HG02642 (cell line): ENCODE data around the gene RMND1.

Experiments
- ATAC-seq: cut with Tn5 transposase; IDR thresholded peaks from one replicate; pipeline ENCODE4 v1.9.1; 2021; ENCODE audit warnings: mild to moderate bottlenecking; ENCODE audit not compliant: unreplicated experiment, poor library complexity

RMND1 gene, protein sequence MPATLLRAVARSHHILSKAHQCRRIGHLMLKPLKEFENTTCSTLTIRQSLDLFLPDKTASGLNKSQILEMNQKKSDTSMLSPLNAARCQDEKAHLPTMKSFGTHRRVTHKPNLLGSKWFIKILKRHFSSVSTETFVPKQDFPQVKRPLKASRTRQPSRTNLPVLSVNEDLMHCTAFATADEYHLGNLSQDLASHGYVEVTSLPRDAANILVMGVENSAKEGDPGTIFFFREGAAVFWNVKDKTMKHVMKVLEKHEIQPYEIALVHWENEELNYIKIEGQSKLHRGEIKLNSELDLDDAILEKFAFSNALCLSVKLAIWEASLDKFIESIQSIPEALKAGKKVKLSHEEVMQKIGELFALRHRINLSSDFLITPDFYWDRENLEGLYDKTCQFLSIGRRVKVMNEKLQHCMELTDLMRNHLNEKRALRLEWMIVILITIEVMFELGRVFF

DNA sequence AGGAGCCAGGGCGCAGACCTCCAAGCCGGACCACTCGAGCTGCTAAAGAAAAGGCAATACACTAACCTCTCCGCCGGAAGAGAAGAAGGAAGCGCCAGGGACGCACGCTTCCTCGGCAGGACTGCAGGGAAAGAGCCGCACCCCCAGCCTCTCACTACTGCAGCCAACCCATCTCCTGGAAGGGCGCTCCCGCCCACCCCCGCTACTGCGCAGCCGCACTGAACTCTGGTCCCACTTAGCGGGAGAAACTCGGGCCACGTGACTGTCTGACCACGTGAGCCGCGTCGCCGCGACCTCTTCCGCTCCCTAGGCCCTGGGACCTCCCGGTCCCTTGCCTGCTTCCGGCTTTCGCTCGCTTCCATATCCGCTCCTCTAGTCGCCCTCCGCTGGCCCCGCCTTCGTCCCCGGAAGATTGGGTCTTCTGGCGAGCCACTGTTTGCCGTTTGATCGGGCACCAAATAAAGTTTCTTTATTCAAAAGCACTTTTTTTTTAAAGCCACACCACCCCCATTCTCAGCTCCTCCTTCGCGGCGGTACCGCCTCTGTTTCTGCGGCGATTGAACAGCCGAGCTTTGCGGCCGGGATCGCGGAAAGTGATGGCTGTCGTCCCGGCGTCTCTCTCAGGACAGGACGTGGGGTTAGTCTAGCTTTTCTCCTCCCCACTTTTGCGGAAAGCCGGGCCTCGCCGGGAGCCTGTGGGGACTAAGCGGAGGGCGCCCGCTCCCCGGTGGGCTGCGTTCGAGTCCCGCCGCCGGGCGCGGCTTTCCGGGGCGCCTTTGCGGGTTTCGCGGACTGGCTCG is at the start of gene RMND1:
Gene RMND1 (minus strand): TSS at position 177 of the 800 bp plus-strand sequence. CDS start 6,315 bp downstream, outside the sequence.
- peak; percentile 98 for ATAC-seq

DNA sequence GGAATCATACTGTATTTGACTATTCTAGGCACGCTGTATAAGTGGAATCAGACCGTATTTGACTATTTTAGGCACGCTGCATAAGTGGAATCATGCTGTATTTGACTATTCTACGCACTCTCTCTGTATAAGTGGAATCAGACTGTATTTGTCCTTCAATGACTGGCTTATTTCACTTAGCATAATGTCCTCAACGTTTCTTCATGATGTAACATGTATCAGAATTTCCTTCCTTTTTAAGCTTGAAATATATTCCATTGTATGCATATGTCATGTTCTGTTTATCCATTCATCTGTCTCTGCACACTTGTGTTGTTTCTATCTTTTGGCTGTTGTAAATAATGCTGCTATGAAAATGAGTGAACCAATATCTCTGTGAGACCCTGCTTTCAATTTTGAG is 47.6 kb upstream of the RMND1 start:
- no peak for ATAC-seq

DNA sequence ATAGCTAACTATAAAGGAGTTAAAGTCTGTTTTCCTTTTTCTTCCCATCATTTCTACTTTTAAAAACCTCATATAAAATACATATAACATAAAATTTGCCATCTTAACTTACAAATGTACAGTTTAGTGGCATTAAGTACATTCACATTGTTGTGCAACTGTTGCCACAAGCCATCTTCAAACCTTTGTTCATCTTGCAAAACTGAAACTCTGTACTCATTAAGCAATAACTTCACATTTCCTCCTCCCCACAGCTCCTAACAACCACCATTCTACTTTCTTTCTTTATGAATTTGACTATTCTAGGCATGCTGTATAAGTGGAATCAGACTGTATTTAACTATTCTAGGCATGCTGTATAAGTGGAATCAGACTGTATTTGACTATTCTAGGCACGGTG is 46.4 kb upstream of the RMND1 start:
- peak; percentile 68 for ATAC-seq

DNA sequence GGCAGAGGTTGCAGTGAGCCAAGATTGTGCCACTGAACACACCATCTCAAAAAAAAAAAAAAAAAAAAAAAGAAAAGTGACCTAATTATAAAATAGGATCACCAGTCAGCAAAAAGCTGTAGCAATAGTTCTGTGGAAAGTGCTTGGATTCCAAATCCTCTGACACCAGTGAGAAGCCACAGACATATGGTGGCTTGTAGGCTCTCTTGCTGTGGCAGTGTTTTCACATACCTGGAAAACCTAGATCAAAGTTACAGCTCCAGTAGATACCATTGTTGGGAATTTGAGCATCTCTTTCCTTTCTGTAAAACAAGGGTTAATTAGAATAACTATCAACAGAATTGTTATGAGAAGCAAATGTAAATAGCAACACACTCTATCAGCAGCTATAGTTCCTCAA is 46.0 kb upstream of the RMND1 start:
- peak; percentile 20 for ATAC-seq

DNA sequence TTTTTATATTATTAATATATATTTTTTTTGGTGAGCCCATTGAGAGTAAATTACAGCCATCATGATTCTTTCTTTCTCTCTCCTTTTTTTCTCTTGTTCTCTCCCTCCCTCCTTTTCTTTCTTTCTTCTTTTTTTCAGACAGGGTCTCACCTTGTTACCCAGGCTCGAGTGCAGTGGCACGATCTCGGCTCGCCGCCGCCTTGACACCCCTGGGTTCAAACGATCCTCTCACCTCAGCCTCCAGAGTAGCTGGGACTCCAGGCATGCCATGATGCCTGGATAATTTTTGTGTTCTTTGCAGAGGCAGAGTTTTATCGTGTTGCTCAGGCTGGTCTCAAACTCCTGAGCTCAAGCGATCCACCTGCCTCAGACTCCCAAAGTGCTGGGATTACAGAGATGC is 43.5 kb upstream of the RMND1 start:
- no peak for ATAC-seq

DNA sequence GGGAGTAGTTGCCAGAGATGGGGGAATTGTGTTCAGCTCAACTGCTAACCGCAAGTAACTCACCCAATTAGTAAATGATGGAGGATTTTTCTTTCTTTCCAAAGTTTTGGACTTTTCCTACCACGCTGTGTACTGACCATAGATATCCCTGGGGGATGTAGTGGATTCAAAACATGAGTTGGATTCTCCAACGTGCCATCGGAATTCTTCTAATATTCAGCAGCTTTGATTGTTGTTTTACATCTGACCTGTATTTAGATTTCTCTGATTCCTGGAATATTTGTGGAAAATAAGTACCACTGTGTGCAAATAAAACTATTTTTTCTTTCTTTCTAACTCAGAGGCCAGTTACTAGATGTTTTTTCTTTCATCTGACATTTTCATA is 43.0 kb upstream of the RMND1 start:
- ATAC-seq, result no peak

DNA sequence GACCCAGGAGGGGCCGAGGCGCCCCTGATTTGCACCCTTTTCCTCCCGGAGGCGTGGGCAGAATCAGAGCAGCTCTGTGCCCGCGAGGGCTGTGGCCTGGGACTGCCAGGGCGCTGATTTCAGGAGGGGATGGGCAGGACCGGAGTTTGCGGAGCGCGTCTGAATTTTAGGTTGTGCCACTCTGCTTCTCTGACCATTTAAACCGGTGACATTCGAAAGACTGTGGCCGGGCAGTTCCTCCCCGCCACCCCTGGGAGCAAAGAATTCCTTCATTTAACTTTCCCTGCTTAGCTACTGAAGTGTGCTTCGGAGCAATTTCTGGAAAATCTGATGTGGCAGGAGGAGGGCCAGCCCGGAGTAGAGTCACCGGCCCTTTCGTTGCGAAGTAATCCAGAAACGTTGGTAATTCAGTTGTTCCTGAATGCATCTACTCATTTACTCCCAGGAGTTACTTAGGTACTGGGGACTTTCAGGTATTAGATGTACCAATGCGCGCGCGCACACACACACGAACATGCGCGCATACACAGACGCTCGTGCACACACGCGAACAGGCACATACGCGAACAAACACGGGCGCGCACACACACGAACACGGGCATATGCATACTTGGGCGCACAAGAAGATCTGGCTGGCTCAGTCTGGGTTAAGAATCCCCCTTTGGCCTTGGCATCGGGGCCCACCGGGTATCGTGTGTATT is 42.5 kb upstream of the RMND1 start:
- no peak for ATAC-seq

DNA sequence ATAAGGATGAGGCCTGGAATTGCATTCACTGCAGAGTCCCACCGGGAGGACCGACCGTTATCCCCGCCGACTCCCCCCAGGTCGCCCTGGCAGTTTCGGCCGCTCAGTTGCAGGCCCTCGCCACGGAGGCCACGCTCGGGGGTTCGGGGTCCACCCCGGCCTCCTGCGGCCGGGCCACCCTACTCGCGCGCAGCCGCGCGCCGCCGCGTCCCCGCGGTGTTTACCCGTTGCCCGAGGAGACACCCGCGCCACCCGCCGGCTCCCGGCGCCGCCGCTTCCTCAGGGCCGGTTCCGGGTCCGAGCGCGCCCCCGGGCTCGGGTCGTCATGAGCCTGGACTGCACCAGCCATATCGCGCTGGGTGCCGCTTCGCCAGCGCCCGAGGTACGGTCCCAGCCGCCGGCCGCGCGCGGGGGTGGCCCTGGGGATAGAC is 41.9 kb upstream of the RMND1 start, which contains the start of gene CCDC170:
Gene CCDC170 (plus strand): TSS at position 214 of the 431 bp plus-strand sequence. CDS start 112 bp downstream, at position 326.
- no peak for ATAC-seq

DNA sequence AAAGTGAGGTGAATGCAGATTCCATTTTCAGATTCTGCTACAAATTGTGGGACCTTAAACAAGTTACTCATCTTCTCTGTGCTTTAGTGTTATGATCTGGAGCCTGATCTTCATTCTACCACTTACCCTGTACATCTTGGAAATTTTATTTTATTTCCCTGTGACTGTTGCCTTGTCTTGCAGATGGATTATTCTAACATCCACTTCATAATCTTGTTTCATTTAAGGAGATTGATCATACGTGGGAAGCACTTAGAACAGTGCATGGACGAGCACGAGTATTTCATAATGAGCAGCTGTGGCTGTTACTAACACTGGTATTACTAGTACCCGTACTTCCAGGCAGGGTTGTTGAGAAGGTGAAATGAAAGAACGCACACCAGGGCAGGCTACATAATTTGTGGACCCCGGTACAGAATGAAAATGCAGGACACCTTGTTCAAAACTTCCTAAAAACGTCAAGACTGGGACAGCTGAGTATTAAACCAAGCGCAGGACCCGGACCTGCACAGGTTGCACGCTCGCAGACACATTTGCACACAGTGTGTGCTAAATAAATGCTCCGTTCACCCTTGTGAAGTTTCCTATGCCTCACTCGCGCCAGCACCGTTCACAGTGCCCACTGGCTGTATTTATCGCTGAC is 41.4 kb upstream of the RMND1 start:
- no peak for ATAC-seq

DNA sequence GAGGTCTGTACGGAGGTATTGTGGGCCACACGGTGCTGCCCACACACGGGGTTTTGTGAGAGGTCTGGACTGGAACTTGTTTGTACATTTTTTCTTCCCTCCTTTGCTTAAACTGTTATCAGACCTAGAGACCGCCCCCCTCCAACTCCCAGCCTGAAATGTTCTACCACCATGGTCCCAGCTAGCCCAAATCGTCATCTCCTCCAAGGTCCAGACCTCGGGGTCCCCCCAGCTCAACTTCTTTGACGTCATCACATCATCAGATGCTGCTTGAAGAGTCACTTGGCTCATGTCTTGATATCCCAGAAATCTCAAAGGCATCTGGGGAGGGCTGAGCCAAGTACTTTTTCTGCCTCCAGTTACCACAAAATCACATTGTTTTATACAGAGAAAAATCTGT is 39.1 kb upstream of the RMND1 start:
- no peak for ATAC-seq

DNA sequence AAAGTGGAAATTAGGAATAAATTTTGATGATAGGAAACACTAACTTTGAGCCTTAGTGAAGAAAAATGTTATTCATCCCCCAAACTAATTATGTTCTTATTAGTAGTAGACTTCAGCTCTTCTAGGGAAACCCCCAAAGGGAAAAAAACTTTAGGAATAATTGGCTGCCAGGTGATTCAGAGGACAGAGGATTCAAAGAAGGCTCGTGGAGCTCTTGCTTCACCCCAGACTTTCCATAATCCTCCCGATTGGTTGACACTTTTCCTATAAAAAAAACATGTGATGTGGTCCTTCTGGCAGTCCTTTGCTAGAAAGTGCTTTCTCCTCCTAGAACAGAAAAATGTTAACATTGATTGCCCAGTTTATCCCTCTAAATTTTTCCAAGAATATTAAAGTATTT is 36.3 kb upstream of the RMND1 start:
- no peak for ATAC-seq

DNA sequence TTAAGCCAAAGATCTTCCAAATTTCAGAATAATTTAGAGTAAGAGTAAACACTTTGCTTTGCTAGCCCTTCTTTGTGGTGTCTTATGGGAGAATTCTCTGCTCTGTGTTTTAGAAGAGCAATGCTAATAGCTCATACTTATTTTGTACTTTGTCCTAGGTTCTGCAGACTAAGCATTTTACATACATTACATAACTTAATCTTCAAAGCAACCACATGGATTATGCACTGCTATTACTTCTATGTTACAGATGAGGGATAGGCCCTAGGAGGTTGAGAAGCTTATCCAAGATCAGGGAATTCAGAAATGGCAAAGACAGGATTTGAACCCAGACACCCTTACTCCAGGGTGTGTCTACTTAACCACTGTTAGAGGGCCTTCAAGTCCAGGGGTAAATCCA is 32.1 kb upstream of the RMND1 start:
- ATAC-seq, result no peak

DNA sequence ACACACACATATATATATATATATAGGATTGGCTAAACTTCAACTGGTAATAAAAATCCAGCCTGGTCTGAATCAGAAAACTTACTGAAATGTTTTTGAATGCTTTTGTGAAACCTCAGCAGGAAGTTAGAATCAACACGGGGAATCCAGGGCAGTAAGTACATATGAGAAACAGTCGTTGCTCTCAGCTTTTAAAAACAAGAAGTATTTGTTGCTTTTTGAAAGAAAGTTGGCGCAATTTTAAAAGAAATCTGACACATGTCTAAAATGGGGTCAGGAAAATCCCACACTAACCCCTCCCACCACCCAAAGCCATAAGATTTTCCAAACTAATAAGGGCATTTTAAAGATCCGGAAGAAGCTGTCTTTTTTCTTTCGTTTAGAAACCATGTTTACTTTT is 30.4 kb upstream of the RMND1 start:
- ATAC-seq, result no peak

DNA sequence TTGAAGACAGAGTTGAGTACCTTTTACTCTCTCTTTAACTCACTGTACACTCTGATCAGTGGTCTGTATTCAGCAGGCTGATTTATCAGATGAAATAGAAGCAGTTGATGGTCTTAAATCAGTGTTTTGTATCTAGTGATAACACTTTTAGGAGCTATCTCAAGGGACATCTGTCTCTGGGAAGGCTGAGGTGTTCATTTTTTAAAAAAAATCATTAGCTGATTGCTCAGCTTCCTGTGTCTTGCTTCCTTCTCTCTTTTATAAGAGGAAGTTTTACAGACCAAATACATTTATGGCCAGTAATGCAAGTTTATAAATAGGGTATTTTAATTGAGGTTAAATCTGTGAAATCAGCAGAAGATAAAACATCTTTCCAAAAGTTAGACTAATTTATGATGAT is 29.9 kb upstream of the RMND1 start:
- ATAC-seq, result no peak

DNA sequence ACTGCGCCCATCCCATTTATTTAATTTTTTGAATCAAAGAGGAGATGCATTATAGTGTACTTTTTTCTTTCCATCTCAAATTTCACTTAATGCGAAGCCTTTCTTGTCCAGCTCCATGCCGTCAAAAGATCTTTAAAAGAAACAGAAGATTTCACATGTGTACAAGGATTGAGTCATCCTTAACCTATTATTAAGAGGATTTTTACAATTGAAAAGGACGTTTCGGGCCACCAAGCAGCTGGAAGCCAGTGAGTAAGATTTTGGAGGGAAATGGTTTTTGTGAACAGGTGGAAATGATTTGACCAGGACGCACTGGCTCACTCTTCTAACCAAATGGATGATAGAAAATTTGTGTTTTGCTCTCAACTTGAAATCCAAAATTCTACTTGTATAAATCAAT is 26.7 kb upstream of the RMND1 start:
- ATAC-seq, result no peak

DNA sequence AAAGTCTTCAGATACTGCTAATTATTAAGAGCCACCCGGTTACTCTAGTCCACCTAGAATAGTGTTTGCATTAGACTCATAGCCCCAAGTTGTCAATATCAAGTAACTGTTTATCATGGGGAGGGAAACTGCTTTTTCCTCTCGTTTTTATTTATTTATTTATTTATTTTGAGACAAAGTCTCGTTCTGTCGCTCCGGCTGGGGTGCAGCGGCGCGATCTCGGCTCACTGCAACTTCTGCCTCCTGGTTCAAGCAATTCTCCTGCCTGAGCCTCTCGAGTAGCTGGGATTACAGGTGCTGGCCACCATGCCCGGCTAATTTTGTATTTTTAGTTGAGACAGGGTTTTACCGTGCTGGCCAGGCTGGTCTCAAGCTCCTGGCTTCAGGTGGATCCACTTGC is 25.8 kb upstream of the RMND1 start:
- ATAC-seq, result no peak

DNA sequence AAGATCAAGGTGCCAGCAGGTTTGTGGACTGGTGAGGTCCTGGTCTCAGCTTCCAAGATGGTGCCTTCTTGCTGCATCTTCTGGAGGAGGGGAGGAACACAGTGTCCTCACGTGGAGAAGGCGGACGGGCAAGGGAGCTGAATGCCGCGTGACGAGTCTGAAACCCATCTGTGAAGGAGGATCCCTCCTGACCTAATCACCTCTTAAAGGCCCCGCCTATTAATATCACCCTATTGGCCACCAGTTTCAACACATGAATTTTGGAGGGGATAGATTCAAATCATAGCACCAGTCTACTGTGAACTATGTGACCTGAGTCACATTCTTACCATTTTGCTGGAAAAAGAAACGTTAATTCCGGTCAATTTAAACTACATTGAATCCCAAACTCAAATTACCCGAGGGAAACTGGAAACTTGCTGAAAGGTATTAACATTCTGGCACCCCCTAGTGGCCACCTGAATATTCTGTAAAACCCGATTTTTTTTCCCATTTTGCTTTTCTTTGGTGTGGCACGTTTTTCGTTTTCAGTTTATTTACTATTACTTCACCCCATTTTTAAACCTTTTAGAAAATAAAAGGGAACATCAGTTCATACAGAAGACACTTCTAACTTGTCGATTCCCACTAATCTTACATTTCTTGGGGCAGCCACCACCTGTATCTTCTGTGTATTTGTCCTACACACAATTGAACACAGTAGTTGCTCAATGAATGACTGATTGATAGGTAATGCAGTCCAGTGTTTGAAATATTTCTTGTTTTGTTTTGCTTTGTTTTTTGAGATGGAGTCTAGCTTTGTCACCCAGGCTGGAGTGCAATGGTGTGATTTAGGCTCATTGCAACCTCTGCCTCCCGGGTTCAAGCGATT is 24.0 kb upstream of the RMND1 start:
- no peak for ATAC-seq

DNA sequence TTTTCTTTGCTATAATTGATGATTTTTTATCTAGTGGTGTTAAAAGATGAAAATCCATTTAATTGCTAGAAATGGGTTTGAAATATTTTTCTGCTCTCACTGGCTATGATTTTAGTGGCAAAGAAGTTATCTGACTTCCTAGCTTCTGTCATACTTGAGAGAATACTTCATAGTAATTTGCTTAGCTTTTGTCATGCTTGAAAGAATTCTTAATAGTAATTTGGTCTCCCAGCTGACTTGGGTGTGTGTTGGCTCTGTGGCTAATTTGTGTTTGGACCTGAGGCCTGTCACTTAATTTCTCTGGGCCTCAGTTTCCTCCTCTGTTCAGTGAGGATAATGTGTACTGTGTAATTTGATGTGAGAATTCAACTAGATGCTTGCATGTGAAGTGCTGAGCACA is 12.8 kb upstream of the RMND1 start:
- no peak for ATAC-seq

DNA sequence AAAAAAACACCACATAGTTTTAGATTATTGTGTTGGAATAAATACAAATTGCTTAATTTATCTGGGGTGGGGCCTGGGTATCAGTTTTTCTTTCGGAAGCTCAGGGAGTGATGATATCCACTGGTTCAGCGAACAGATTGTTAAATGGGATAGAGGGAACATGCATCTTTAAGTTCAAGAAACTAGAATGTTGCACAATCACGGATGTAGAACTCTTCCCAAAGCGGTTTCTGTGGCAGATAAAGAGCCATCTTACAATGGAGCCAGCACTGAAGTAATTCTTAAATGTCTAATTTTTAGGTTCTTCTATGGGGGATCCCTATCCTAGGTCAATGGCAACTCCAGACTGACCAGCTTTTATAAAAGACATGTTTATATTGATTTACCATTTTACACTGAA is 9.7 kb upstream of the RMND1 start:
- no peak for ATAC-seq
